ENCODE measurements around the gene DDX5. TPM values are rescaled to one million over a fixed set of nuclear protein-coding genes. Genes with fewer than 3 reads are reported as not detected.
A peak's percentile ranks its signal among the peaks of the same experiment; 100 is the strongest.

Gene DDX5
- total and polyA plus RNA-seq, 2 of the 13 experiments (the other 11 are each of a cell fraction or from before 2014, with no cell fraction given): 503 to 684 TPM

GRCh38 chr17:64507413-64507782 is 1.3 kb upstream of the DDX5 start (continued):
- TF ChIP-seq HNF4G (IDR thresholded peaks at IDR 0.05; ENCODE audit: borderline replicate concordance, low read depth, low read length) (no peak), HNF4G (CRISPR knock-in tag; IDR thresholded peaks at IDR 0.05; ENCODE audit: borderline replicate concordance, low read depth) (0 out of 2 replicates have a peak, but pooled peaks have one; percentile 0), ZNF777 (CRISPR knock-in tag; IDR thresholded peaks at IDR 0.05) (no peak), GLI4 (CRISPR knock-in tag; IDR thresholded peaks at IDR 0.05; ENCODE audit: borderline replicate concordance) (0 out of 2 replicates have a peak, but pooled peaks have one; percentile 76), FOXK1 (CRISPR knock-in tag; IDR thresholded peaks at IDR 0.05; ENCODE audit: borderline replicate concordance, low read depth) (0 out of 2 replicates have a peak, but pooled peaks have one; percentile 1), MEF2D (CRISPR knock-in tag; IDR thresholded peaks at IDR 0.05) (no peak), ZXDC (CRISPR knock-in tag; IDR thresholded peaks at IDR 0.05) (peak; percentile 98), PAF1 (CRISPR knock-in tag; IDR thresholded peaks at IDR 0.05) (0 out of 2 replicates have a peak, but pooled peaks have one; percentile 17), CC2D1A (CRISPR knock-in tag; IDR thresholded peaks at IDR 0.05) (no peak), ZNF883 (CRISPR knock-in tag; IDR thresholded peaks at IDR 0.05; ENCODE audit: not compliant biosample characterization) (no peak), MAFG (CRISPR knock-in tag; IDR thresholded peaks at IDR 0.05) (no peak), ARNT (IDR thresholded peaks at IDR 0.05) (no peak), CTCF (CRISPR knock-in tag; IDR thresholded peaks at IDR 0.05) (peak; percentile 49), ZNF703 (CRISPR knock-in tag; IDR thresholded peaks at IDR 0.05; ENCODE audit: borderline replicate concordance) (0 out of 2 replicates have a peak, but pooled peaks have one; percentile 0), ZNF414 (CRISPR knock-in tag; IDR thresholded peaks at IDR 0.05) (0 out of 2 replicates have a peak, but pooled peaks have one; percentile 50)

Data from HepG2 (cell line).